ENCODE measurements around the gene HTR2C. TPM values are rescaled to one million over a fixed set of nuclear protein-coding genes. Genes with fewer than 3 reads are reported as not detected.
"Not testable (repeated sequence)": the region's sequence is repeated elsewhere in the genome, so short reads cannot be mapped to it uniquely, and the experiment has no call there.

The HTR2C gene
- total RNA-seq, 1 donor from 2014 or later: not detected

DNA sequence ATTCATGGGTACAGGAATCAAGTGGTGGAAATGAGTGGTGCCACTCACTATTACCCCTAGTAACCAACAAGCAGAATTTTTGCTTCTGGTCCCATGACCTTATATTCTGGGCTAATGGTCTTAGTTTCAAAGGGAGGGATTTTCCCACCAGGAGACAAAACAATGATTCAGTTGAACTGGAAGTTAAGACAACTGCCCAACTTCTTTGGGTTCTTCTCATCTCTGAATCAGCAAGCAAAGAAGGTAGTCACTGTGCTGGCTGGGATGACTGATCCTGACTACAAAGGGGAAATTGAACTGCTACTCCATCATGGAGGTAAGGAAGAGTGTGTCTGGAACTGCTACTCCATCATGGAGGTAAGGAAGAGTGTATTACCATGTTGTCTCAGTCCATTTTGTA lies 346.3 kb downstream of the HTR2C start:
- peak; percentile 29 for FAIRE-seq
- Histone ChIP-seq H3K9me3 (ENCODE audit: insufficient read depth, low read depth, low read length) (no peaks in the 10 kb centered on the region), H3K4me2 (ENCODE audit: low read length) (no peak overlapping the region), H3K4me1 (ENCODE audit: insufficient read depth, low read length) (no peaks in the 10 kb centered on the region), H3K36me3 (ENCODE audit: insufficient read depth, low read length) (no peaks in the 10 kb centered on the region), H3K27me3 (ENCODE audit: insufficient read depth, low read length) (no peaks in the 10 kb centered on the region), H4K20me1 (ENCODE audit: insufficient read depth, low read length) (no peaks in the 10 kb centered on the region), H3K27ac (ENCODE audit: low read depth, low read length) (no peak overlapping the region), H3K79me2 (ENCODE audit: insufficient read depth, low read length) (no peaks in the 10 kb centered on the region), H3K9ac (ENCODE audit: low read length) (no peak overlapping the region), H2AFZ (ENCODE audit: low read depth, low read length) (no peak overlapping the region), H3K4me3 (ENCODE audit: insufficient read depth, low read depth, low read length) (no peak overlapping the region)
- TF ChIP-seq, protein P1, sequence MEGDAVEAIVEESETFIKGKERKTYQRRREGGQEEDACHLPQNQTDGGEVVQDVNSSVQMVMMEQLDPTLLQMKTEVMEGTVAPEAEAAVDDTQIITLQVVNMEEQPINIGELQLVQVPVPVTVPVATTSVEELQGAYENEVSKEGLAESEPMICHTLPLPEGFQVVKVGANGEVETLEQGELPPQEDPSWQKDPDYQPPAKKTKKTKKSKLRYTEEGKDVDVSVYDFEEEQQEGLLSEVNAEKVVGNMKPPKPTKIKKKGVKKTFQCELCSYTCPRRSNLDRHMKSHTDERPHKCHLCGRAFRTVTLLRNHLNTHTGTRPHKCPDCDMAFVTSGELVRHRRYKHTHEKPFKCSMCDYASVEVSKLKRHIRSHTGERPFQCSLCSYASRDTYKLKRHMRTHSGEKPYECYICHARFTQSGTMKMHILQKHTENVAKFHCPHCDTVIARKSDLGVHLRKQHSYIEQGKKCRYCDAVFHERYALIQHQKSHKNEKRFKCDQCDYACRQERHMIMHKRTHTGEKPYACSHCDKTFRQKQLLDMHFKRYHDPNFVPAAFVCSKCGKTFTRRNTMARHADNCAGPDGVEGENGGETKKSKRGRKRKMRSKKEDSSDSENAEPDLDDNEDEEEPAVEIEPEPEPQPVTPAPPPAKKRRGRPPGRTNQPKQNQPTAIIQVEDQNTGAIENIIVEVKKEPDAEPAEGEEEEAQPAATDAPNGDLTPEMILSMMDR (IDR thresholded peaks at IDR 0.05; ENCODE audit: insufficient read depth, low read depth, low read length): no peak
- no peak for TF ChIP-seq EZH2 (IDR thresholded peaks at IDR 0.05; ENCODE audit: insufficient read depth, low read length)
- Mint-ChIP-seq H3K27me3 (ENCODE audit: low read depth, unreplicated experiment) (no peaks in the 10 kb centered on the region), H3K27ac (ENCODE audit: unreplicated experiment) (no peak overlapping the region), H3K9me3 (ENCODE audit: unreplicated experiment) (peaks cover 12% of the 10 kb centered on the region), H3K4me1 (ENCODE audit: low read depth, unreplicated experiment) (peaks cover 2% of the 10 kb centered on the region), H3K4me3 (ENCODE audit: unreplicated experiment) (no peak overlapping the region), H3K36me3 (ENCODE audit: low read depth, unreplicated experiment) (no peaks in the 10 kb centered on the region)
- DNase-seq (ENCODE audit: low read depth): no peak

DNA sequence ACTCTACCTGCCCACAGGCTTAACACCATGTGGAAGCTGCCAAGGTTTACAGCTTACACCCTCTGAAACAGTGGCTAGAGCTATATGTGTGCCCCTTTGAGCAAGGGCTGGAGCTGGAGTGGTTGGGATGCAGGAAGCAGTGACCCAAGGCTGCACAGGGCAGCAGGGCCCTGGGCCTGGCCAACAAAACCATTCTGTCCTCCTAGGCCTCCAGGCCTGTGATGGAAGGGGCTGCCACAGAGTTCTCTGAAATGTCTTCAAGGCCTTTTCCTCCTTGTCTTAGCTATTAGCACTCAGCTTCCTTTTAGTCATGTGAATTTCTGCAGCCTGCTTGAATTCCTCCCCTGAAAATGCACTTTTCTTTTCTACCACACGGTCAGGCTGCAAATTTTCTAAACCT lies 348.7 kb downstream of the HTR2C start:
- Histone ChIP-seq H4K20me1 (ENCODE audit: insufficient read depth, low read length) (no peaks in the 10 kb centered on the region), H3K4me2 (ENCODE audit: low read length) (no peak overlapping the region), H3K27ac (ENCODE audit: low read depth, low read length) (no peak overlapping the region), H3K27me3 (ENCODE audit: insufficient read depth, low read length) (no peaks in the 10 kb centered on the region), H2AFZ (ENCODE audit: low read depth, low read length) (no peak overlapping the region), H3K4me3 (ENCODE audit: insufficient read depth, low read depth, low read length) (no peak overlapping the region), H3K9me3 (ENCODE audit: insufficient read depth, low read depth, low read length) (no peaks in the 10 kb centered on the region), H3K79me2 (ENCODE audit: insufficient read depth, low read length) (no peaks in the 10 kb centered on the region), H3K4me1 (ENCODE audit: insufficient read depth, low read length) (no peaks in the 10 kb centered on the region), H3K36me3 (ENCODE audit: insufficient read depth, low read length) (no peaks in the 10 kb centered on the region), H3K9ac (ENCODE audit: low read length) (no peak overlapping the region)
- no peak for DNase-seq (ENCODE audit: low read depth)
- Mint-ChIP-seq H3K36me3 (ENCODE audit: low read depth, unreplicated experiment) (no peaks in the 10 kb centered on the region), H3K9me3 (ENCODE audit: unreplicated experiment) (peaks cover 12% of the 10 kb centered on the region), H3K4me3 (ENCODE audit: unreplicated experiment) (no peak overlapping the region), H3K4me1 (ENCODE audit: low read depth, unreplicated experiment) (no peaks in the 10 kb centered on the region), H3K27ac (ENCODE audit: unreplicated experiment) (no peak overlapping the region), H3K27me3 (ENCODE audit: low read depth, unreplicated experiment) (no peaks in the 10 kb centered on the region)
- TF ChIP-seq, protein P1 (IDR thresholded peaks at IDR 0.05; ENCODE audit: insufficient read depth, low read depth, low read length): no peak
- no peak for TF ChIP-seq EZH2 (IDR thresholded peaks at IDR 0.05; ENCODE audit: insufficient read depth, low read length)
- FAIRE-seq: no peak

DNA sequence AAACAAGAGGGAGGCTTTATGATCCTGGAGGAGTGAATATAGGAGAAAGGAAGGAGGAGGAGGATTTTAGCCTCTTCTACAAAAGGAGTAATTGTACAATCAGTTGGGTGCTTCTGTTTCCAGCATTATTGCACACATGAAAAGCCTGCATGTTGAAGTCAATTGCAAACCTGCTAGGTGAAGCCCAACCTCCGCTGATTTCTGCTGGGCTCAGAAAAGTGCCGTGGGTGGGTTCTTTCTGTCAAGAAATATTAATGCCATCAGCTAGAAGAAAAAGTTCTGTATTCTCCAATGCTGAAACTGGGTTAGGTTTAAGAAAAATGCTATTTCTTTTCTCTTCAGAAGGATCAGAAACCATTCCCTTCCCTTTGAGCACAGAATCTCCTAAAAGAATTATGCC lies 349.4 kb downstream of the HTR2C start:
- FAIRE-seq: peak; percentile 98
- not testable (repeated sequence) for H3K4me3 Mint-ChIP-seq (ENCODE audit: unreplicated experiment); H3K9me3 ChIP-seq (ENCODE audit: insufficient read depth, low read depth, low read length); H3K4me1 Mint-ChIP-seq (ENCODE audit: low read depth, unreplicated experiment); H3K4me2 ChIP-seq (ENCODE audit: low read length); H3K36me3 Mint-ChIP-seq (ENCODE audit: low read depth, unreplicated experiment); H3K4me3 ChIP-seq (ENCODE audit: insufficient read depth, low read depth, low read length); H4K20me1 ChIP-seq (ENCODE audit: insufficient read depth, low read length); H3K36me3 ChIP-seq (ENCODE audit: insufficient read depth, low read length); DNase-seq (ENCODE audit: low read depth); H2AFZ ChIP-seq (ENCODE audit: low read depth, low read length); H3K79me2 ChIP-seq (ENCODE audit: insufficient read depth, low read length); H3K9ac ChIP-seq (ENCODE audit: low read length); H3K27ac ChIP-seq (ENCODE audit: low read depth, low read length); H3K4me1 ChIP-seq (ENCODE audit: insufficient read depth, low read length); H3K27me3 Mint-ChIP-seq (ENCODE audit: low read depth, unreplicated experiment); H3K27ac Mint-ChIP-seq (ENCODE audit: unreplicated experiment); H3K27me3 ChIP-seq (ENCODE audit: insufficient read depth, low read length)
- H3K9me3 Mint-ChIP-seq (ENCODE audit: unreplicated experiment): peaks cover 12% of the 10 kb centered on the region

DNA sequence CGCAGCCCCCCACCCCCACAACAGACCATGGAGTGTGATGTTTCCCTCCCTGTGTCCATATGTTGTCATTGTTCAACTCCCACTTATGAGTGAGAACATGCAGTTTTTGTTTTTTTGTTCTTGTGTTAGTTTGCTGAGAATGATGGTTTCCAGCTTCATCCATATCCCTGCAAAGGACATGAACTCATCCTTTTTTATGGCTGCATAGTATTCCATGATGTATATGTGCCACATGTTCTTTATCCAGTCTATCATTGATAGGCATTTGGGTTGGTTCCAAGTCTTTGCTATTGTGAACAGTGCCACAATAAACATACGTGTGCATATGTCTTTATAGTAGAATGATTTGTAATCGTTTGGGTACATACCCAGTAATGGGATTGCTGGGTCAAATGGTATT lies 353.2 kb downstream of the HTR2C start:
- not testable (repeated sequence) for H3K36me3 Mint-ChIP-seq (ENCODE audit: low read depth, unreplicated experiment); FAIRE-seq

More for the DNA sequence above, 353.2 kb downstream of the HTR2C start:
- H3K36me3 ChIP-seq (ENCODE audit: insufficient read depth, low read length); H3K9ac ChIP-seq (ENCODE audit: low read length); H3K27me3 ChIP-seq (ENCODE audit: insufficient read depth, low read length); H3K27ac Mint-ChIP-seq (ENCODE audit: unreplicated experiment); H3K27me3 Mint-ChIP-seq (ENCODE audit: low read depth, unreplicated experiment); H2AFZ ChIP-seq (ENCODE audit: low read depth, low read length); H3K4me3 Mint-ChIP-seq (ENCODE audit: unreplicated experiment); H3K9me3 ChIP-seq (ENCODE audit: insufficient read depth, low read depth, low read length); DNase-seq (ENCODE audit: low read depth); H4K20me1 ChIP-seq (ENCODE audit: insufficient read depth, low read length); H3K9me3 Mint-ChIP-seq (ENCODE audit: unreplicated experiment); H3K79me2 ChIP-seq (ENCODE audit: insufficient read depth, low read length); H3K4me3 ChIP-seq (ENCODE audit: insufficient read depth, low read depth, low read length); H3K4me2 ChIP-seq (ENCODE audit: low read length); H3K4me1 ChIP-seq (ENCODE audit: insufficient read depth, low read length); H3K4me1 Mint-ChIP-seq (ENCODE audit: low read depth, unreplicated experiment); H3K27ac ChIP-seq (ENCODE audit: low read depth, low read length): not testable (repeated sequence)

All from astrocyte (in vitro differentiated cells and primary cell).